ENCODE results near the gene SRGAP3.

GRCh38 chr3:8984526-8984925 lies 264.9 kb downstream of the SRGAP3 start:
- TF ChIP-seq, protein P1, sequence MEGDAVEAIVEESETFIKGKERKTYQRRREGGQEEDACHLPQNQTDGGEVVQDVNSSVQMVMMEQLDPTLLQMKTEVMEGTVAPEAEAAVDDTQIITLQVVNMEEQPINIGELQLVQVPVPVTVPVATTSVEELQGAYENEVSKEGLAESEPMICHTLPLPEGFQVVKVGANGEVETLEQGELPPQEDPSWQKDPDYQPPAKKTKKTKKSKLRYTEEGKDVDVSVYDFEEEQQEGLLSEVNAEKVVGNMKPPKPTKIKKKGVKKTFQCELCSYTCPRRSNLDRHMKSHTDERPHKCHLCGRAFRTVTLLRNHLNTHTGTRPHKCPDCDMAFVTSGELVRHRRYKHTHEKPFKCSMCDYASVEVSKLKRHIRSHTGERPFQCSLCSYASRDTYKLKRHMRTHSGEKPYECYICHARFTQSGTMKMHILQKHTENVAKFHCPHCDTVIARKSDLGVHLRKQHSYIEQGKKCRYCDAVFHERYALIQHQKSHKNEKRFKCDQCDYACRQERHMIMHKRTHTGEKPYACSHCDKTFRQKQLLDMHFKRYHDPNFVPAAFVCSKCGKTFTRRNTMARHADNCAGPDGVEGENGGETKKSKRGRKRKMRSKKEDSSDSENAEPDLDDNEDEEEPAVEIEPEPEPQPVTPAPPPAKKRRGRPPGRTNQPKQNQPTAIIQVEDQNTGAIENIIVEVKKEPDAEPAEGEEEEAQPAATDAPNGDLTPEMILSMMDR (IDR thresholded peaks at IDR 0.05) = no peak
- TF ChIP-seq ZFX (IDR thresholded peaks at IDR 0.05; ENCODE audit: borderline replicate concordance) = no peak
